22Rv1 (cell line): ENCODE results near the gene EMP1.

Experiments
- H3K27ac ChIP-seq: fragments of 450-650 bp; 2 replicates; pipeline ENCODE4 v1.5.1; 2017
- ZFX ChIP-seq: fragments of 450-650 bp; IDR thresholded peaks from 2 replicates; pipeline ENCODE4 v1.6.1; 2017; ENCODE audit warnings: antibody characterized with exemption, borderline replicate concordance
- TF ChIP-seq, protein P1 (sequence below): fragments of 450-650 bp; IDR thresholded peaks from 2 replicates; pipeline ENCODE4 v1.5.1; 2017; ENCODE audit warnings: mild to moderate bottlenecking

EMP1 gene

GRCh38 chr12:13223941-13224340 lies 27.4 kb downstream of the EMP1 start:
- H3K27ac ChIP-seq, result no peak overlapping the region
- TF ChIP-seq, protein P1, sequence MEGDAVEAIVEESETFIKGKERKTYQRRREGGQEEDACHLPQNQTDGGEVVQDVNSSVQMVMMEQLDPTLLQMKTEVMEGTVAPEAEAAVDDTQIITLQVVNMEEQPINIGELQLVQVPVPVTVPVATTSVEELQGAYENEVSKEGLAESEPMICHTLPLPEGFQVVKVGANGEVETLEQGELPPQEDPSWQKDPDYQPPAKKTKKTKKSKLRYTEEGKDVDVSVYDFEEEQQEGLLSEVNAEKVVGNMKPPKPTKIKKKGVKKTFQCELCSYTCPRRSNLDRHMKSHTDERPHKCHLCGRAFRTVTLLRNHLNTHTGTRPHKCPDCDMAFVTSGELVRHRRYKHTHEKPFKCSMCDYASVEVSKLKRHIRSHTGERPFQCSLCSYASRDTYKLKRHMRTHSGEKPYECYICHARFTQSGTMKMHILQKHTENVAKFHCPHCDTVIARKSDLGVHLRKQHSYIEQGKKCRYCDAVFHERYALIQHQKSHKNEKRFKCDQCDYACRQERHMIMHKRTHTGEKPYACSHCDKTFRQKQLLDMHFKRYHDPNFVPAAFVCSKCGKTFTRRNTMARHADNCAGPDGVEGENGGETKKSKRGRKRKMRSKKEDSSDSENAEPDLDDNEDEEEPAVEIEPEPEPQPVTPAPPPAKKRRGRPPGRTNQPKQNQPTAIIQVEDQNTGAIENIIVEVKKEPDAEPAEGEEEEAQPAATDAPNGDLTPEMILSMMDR, result no peak
- no peak for TF ChIP-seq ZFX

GRCh38 chr12:13227191-13227590 lies 30.7 kb downstream of the EMP1 start:
- no peak overlapping the region for H3K27ac ChIP-seq
- TF ChIP-seq, protein P1, result no peak

DNA sequence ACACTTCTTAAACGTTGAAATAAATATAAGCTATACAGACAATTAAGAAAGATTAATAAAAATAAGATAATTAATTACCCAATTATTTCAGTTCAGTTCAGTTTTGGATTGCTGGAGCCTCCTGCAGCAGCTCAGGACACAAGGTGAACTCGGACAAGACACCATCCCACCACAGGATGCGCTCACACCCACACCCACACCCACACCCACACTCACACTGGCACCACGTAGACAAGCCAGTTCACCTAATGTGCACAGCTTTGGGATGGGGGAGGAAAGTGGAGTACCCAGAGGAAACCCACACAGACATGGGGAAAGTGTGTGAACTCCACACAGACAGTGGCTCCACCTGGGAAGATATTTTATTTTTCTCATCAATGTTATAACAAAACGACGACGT lies 32.1 kb downstream of the EMP1 start:
- H3K27ac ChIP-seq, result no peak overlapping the region
- TF ChIP-seq, protein P1, result no peak
- no peak for TF ChIP-seq ZFX

DNA sequence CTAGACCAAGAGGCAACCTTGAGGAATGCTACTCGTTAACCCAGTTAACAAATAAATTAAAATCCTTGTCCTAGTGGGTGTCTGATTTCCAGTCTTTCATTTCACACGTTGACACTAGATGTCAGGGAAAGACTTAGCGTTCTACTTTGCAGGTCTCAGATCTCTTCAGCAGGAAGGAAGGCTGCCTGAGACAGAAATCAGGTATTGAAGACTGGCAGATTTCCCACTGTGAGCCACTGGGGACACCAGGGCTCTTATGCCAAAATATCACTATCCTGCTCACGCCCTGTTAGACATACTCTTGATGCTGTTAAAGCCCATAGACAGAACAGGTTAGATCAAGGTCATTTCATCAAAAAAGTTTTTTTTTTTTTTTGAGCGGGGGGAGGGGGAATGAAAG lies 33.0 kb downstream of the EMP1 start:
- TF ChIP-seq, protein P1, result no peak
- TF ChIP-seq ZFX, result no peak

DNA sequence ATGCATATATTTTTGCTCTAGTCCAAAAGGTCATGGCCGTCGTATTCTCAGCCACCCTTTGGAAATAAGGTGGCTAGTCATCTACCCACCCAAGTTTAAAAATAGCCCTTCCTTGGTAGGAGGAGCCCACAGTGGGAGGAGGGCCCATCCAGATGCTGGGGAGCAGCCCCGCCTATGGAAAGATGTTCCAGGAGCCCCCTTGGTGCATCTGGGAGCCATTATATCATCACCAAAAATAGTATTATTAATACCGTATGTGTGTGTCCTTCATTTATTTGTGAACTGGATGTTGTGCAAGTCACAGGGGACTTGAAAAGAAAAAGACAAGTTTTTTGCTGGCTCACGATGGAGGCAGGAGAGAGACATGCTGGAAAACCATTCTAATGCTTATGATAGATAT lies 34.0 kb downstream of the EMP1 start:
- TF ChIP-seq, protein P1, result no peak
- no peak for TF ChIP-seq ZFX

More for the DNA sequence above, 33.0 kb downstream of the EMP1 start:
- H3K27ac ChIP-seq, result no peak overlapping the region

DNA sequence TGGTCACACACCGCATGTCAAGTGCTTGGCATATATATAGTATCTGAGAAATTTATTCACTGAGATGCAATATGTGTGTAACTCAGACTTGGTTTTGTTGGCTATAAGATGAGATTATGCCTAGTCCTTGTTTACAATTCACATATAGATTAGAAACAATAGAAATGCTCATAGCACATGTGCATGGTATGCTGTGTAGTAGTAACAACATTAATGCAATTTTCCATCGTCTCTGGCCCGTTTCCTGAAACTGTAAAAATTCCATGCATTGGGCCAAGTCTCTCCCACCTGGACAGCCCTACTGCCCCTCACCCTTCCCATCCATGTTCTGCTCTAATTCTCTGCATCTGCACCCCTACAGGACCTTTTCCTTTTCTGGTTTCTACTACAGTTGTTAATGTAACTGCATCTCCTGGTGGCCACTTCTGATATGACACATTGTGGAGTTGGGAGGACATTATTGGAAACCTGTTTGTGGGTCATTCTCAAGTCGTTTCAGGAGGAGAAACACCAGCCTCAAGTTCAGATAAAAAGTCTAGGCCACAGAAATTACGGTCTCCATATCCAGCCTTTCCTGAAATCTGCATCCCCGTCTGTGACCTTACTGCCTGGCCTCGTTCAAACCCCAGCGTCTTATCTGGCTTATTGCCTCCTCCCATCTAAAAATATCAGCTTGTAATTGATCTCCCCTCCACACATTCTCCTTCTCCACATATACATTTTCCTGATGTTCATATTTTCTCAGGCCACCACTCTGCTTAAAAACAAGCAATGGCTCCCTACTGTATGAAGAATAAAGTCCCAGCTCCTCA lies 37.5 kb downstream of the EMP1 start:
- no peak overlapping the region for H3K27ac ChIP-seq
- TF ChIP-seq ZFX, result no peak
- TF ChIP-seq, protein P1, result peak; percentile 87

More for the DNA sequence above, 34.0 kb downstream of the EMP1 start:
- H3K27ac ChIP-seq, result no peak overlapping the region

- no peak for TF ChIP-seq ZFX
- TF ChIP-seq, protein P1, result no peak
Measured at GRCh38 chr12:13238204-13238603, 41.7 kb downstream of the EMP1 start.

More at GRCh38 chr12:13238204-13238603, 41.7 kb downstream of the EMP1 start:
- H3K27ac ChIP-seq, result no peak overlapping the region
